Adrenal gland (tissue), 5 donors: ENCODE measurements around the gene ADGRG7.

ENCODE experiments used
- CTCF ChIP-seq, 6 experiments: fragments of 450-650 bp in 4 of 6; fragments of 200-600 bp in 2 of 6; sonication (generic) in 1 of 6; IDR thresholded peaks; 1 replicate in 5 of 6; 2 replicates in 1 of 6; pipeline versions ENCODE4 v1.5.1 to v1.8.0; 2016 to 2021; ENCODE audit warnings: antibody characterized with exemption in 6 of 6, mild to moderate bottlenecking in 2 of 6, moderate library complexity in 1 of 6
- POLR2A ChIP-seq, 2 donors: fragments of 450-650 bp; IDR thresholded peaks; one replicate each; pipeline ENCODE4 v1.6.1; 2017; ENCODE audit warnings: antibody characterized with exemption in 2 of 2, mild to moderate bottlenecking in 2 of 2, moderate library complexity in 1 of 2
- donor health status: DM: no; HTN: no; CAD: no.

- no peak for TF ChIP-seq CTCF (IDR thresholded peaks at IDR 0.05)
- no peak for TF ChIP-seq POLR2A (IDR thresholded peaks at IDR 0.05)
Measured at GRCh38 chr3:100627491-100627890, 18.1 kb downstream of the ADGRG7 start.
